Medulla oblongata (tissue), 1 donor: ENCODE data around the gene C3orf33.

Experiments
- DNase-seq: peaks from one replicate; pipeline ENCODE4 v3.0.0-alpha.2; 2015; ENCODE audit errors: extremely low spot score

C3orf33 gene

GRCh38 chr3:155741603-155742002 is 64.5 kb downstream of the C3orf33 start:
- no peak for DNase-seq

DNA sequence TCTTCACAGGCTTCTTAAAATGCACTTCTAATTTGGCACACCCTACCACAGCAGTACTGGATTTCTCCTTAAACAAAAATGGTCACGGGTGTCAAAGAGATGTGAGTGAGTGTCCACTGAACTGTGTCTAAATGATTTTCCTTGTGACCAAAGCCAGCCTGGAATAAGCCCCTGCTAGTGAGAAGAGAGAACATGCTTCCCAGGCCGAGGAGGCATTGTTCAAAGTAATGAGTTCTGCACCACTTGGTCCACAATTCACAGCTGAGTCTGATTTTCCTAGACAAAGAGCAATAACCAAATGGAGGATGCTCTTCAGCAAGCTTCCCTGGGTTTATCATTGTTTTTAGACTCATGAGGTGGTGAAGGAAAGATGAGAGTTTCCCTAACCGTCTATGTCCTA is 65.0 kb downstream of the C3orf33 start:
- DNase-seq: peak; percentile 35

GRCh38 chr3:155739154-155739553 is 66.9 kb downstream of the C3orf33 start:
- no peak for DNase-seq

GRCh38 chr3:155738580-155739076 is 67.5 kb downstream of the C3orf33 start:
- DNase-seq: no peak

GRCh38 chr3:155737844-155738460 is 68.1 kb downstream of the C3orf33 start:
- peak; percentile 25 for DNase-seq

DNA sequence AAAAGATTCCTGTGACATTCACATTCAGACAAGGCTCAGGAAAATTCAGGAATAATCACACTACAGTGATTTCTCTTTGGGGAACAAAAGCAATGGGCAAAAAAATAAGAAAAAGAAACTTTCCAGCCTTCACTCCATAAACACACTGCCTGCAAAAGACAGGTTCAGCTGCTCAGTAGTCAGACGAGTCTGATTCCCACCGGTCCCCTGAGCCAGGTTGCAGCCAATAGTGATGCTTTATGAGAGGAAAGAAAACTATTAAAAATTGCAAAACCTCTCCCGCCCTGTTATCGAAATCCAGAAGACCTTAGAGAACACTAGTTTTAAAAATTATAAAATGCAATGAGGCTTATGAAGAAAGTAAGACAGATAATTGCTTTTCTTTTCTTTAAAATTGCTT is 69.7 kb downstream of the C3orf33 start:
- peak; percentile 25 for DNase-seq

- DNase-seq: no peak
Measured at GRCh38 chr3:155730843-155731242, 75.2 kb downstream of the C3orf33 start.

- DNase-seq: no peak
Measured at GRCh38 chr3:155727836-155728235, 78.2 kb downstream of the C3orf33 start.

DNA sequence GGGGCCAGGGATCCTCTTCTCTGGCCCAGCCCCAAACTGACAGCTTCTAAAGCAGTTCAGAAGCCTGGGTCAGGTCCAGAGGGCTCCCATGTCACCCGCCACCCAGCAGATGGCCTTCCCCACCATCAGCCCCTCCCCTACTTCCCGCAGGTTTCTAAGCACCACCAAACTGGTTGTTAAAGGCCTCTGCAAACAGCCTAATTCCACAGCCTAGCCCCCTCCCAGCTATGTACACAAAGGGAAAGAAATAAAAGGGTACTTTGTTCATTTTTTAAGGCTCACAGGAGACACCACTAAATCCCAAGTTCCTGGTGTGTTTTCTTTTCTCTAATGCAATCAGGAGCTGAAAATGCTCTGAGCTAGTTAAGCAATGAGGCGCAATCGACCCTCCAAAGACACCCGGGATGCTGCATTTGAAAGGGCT is 91.8 kb downstream of the C3orf33 start:
- DNase-seq: no peak
